HG03025 (cell line): ENCODE measurements around the gene AOC3.

Experiments used
- ATAC-seq: cut with Tn5 transposase; IDR thresholded peaks from one replicate; pipeline ENCODE4 v1.9.1; 2021; ENCODE audit warnings: mild to moderate bottlenecking, moderate library complexity; ENCODE audit not compliant: unreplicated experiment, low FRiP score

AOC3 gene, protein sequence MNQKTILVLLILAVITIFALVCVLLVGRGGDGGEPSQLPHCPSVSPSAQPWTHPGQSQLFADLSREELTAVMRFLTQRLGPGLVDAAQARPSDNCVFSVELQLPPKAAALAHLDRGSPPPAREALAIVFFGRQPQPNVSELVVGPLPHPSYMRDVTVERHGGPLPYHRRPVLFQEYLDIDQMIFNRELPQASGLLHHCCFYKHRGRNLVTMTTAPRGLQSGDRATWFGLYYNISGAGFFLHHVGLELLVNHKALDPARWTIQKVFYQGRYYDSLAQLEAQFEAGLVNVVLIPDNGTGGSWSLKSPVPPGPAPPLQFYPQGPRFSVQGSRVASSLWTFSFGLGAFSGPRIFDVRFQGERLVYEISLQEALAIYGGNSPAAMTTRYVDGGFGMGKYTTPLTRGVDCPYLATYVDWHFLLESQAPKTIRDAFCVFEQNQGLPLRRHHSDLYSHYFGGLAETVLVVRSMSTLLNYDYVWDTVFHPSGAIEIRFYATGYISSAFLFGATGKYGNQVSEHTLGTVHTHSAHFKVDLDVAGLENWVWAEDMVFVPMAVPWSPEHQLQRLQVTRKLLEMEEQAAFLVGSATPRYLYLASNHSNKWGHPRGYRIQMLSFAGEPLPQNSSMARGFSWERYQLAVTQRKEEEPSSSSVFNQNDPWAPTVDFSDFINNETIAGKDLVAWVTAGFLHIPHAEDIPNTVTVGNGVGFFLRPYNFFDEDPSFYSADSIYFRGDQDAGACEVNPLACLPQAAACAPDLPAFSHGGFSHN

DNA sequence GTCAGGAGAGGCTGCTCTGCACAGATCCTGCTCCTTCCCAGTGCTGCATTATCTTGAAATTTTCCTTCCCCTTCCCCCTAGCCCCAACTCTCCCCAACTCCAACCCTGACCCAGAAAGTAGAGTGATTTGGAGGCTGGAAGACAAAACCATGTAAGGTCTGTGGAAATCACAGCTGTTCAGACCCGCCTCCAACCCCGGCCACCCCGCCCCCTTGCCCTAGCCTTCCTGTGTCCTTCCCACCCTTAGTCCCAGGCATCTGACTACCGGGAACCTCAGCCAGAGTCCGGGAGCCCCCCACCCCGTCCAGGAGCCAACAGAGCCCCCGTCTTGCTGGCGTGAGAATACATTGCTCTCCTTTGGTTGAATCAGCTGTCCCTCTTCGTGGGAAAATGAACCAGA is at the start of gene AOC3:
TSS of gene AOC3 (plus strand) at position 246 of the 400 bp plus-strand sequence. CDS start at position 391, 145 bp downstream.
- no peak for ATAC-seq

DNA sequence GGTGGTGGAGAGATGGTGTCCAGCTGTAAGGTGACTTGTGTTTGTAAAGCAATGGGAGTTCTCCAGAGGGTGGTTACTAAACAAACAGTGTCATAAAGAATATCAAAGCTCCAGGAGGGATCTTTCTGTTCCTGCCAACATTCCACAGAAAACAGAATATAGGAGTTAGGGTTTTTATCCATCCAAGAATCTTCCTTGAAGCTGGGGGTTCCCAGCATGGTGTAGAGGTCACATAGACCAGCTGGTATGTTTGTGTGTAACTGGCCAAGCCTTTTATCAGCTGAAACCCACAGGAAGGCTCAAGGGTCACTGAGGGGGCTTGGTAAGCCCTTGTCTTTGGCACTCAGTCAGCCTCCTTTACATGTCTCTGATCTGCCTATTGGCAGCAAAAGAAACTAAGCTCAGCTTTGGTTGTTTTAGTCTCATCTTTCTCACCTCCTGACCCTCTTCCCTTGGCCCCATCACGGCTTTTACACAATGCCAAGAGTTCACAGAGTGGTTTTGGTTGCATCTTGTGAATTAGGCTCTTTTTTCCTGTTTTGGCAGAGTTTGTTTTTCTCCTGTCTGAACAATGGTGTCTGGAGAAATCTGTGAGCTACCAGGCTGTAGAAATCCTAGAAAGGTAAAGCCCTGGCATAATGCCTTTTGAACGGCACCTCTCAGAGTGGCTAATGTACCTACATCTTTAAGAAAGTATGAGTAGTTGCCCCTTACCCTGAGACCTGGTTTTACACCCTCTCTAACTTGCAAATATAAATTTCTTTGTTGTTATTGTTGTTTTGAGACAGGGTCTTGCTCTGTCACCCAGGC is 47.7 kb upstream of the AOC3 start:
- ATAC-seq: no peak

DNA sequence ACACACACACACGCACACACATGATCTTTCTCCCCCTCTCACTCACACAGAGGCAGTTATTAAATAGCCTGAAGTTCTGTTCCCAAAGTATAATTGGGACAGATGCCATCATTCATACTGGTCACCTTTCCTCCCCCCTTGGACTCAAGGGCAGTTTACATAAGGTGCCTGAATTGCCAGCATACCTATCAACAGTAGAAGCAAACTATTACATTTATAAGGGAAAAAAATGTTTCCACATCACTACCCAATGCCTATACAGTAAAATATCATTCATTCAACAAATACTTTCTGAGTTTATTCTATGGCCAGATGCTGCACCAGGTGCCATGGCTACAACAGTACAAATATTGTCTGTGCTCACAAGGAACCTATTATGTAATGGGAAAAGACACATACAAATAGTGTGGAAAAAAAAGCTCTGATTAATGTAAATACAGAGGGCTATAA is 46.1 kb upstream of the AOC3 start:
- ATAC-seq: no peak

DNA sequence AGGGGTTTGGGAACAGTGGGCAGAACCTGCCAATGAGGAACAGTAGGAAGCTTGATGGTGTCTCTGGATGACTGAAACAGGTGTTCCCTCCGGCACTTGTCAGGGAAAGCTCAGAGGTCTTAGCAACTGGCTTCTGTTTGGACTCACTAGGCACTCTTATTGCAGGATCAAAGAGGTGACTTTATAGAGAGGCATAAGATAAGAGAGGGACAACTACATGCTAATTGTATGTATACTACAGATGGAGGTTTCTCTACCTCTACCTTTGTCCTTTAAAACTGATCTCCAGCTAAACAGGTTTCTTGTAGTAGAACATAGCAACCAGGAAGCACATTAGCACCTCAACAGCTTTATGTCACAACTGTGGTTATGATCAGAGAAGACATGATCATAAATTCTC is 44.8 kb upstream of the AOC3 start:
- no peak for ATAC-seq

DNA sequence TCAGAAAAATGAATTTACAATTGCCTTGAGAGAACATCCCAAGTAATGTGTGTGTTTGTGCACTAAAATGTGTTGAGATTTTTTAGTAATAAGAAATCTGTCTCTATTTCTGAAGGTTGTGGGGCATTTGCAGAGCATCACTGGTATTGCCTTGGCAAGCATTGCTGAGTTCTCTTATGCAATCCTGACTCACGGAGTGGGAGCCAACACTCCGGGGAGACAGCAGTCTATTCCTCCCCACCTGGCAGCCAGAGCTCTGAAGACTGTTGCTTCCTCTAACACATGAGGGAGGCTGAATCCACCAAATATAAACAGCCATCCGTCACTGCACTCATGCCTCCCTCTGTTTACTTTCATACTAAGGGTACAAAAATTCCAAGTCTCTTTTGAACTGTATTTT is 41.7 kb upstream of the AOC3 start:
- ATAC-seq: no peak

DNA sequence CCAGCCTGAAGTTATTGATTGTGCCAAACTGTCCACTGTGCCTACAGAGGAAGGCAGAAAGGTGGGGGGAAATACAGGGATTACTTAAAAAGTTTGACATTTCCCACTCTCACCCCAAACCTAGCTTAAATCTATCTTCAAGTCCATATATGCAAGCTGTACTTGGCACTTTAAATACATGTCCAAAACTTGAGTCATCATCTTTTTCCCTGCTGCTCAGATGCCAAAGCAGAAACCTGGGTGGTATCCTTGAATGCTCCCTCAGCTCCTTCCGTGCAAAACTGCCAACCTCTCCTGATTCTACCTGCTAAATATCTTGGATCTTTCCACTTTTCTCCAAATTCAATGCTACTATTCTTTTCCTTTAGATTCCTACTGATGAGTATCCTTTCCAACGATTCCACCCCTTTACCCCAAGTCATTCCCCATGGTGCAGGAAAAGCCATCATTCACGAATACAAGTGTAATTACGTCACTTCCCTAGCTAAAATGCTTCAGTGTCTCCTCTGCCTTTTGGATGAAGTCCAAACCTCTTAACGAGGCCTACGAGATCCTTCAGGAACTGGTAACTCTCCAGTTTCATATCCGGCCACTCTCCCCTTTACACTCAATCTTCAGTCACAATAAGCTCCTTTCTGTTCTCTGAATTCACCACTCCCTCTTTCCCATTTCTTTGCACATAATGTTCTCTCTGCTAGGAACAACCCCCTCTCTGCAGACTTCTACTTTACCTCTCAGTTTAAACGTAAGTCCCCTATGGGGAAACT is 36.2 kb upstream of the AOC3 start:
- no peak for ATAC-seq

DNA sequence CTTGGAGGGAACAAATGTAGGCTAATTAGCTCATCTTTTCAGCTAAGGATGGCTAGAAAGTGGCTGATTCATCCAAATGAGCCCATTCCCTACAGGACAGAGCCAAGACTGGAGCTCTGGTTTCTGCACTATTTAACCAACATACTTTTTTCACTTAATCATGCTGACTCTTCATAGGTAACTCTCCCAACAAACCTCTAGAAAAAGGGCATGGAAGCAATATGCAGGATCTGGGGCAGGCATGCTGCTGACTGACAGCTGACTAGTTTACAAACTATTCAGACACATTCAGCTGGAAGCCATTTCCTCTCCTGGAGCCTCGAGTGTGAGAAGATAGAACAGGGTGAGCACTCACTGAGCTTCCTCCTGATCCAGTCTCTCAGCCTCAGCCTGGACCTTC is 33.1 kb upstream of the AOC3 start:
- ATAC-seq: no peak

DNA sequence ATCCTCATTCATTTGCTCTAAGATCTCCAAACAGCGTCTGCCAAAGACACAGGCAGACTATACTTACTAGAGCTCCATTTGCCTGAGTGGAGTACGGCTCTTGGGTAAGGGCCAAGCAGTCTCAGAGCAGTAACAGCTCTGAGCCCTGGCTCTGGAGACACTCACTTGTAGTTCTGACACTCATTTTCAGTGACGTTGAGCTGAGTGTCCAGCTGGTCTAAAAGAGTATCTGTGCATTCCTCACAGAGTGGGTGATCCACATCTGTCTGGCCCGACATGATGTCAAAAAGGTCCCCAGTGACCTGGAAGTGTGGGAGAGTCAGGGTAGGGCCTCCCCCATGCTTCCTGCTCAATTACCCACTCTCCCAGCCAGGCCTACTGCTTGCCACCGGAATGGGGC is 32.6 kb upstream of the AOC3 start:
- ATAC-seq: no peak

DNA sequence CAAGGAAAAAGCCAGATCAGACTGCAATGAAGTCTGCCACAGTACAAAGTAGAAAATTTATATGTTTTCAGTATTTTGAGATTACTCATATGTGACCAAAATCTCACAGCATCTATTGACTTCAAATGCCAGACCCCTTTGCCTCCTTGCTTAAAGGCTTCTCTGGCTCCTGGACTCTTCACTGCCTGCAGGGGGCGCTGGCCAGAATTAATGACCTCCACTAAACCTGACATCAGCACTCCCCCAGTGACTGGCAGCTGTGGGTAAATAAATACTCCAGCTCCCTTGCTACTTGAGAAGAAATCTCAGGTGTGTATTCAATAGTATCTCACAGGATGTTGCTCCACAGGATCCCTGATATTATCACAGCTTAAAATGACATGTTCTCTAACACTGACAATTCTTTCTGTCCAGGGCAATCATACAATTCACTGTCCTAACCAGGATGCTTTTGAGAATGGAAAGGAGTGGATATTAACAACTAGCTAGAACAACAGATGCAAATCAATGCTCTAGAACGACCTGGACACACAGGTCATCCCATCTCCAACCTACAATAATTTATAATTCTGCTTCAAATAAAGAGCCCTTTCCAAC is 31.0 kb upstream of the AOC3 start:
- ATAC-seq: no peak

DNA sequence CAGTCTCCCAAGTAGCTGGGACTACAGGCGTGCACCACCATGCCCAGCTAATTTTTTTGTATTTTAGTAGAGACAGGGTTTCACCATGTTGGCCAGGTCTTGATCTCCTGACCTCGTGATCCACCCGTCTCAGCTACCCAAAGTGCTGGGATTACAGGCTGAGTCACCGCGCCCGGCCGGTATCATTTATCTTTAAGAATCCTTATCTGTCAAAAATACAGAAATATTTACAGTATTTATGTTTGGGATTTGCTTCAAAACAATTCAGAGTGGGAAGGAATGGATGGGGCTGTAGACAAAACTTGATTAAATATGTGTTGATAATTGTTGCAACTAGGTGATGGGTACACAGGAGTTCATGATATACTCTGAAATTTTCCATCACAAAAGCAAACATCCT is 29.8 kb upstream of the AOC3 start:
- no peak for ATAC-seq

DNA sequence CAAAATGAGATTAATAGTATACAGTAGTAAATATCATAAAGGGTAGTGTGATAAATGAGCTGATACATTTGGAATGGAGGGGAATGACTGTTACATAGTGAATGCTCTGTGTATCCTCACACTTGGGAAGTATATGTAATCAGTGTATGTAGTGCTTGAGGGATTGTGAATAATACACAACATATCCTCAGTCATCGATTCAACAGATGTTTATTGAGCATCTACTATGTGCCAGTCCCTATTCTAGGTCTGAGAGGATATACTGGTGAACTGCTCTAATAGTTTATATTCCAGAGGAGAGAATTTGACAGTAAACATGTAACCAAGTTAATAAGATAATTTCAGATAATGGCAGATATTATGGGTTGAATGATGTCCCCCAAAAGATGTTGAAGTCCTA is 23.5 kb upstream of the AOC3 start:
- ATAC-seq: no peak

DNA sequence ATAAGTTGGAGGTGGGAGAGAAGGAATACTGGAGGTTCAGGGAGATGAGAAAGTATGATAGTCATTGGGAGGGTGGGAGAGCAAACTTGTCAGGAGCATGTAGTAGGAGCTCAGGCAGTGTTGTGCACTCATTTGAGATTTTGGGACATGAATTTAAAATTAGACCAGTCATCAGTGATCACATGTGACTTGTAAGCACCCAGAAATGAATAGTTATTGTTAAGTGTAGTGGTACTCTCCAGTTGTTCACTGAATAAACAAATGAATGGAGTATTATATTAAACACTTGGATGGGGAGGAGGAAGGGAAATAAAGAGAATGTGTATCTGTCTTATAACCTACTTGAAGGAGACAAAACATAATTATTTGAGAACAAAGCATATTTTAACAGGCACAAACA is 20.0 kb upstream of the AOC3 start:
- ATAC-seq: no peak

DNA sequence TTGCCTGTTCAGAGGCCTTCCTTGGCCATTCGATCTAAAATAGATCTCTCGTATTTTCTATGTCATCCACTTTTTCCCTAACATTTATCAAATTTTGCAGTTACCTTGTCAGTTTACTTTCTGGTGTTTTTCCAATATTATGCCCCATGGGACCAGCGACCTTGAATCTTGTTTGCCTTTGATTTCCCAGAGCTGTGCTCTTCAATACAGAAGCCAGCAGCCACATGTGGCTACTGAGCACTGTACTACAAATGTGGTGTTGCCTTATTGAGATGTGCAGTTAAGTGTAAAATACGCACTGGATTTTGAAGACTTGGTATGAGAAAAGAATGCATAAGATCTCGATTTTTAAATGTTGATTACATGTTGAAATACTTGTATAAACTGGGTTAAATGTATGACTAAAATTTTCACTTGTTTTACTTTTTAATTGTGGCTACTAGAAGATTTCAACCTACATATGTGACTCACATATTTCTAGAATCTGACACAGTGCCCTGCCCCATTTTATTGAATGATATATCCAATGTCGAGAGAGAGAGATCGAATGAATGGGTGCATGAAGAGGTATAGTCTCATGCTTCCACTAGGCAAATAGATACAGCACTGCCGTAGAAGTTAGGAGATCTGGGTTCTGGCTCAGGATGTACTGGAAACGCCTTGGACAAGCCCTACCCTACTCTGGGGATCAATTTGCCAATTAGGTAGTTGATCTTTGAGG is 18.6 kb upstream of the AOC3 start:
- no peak for ATAC-seq

DNA sequence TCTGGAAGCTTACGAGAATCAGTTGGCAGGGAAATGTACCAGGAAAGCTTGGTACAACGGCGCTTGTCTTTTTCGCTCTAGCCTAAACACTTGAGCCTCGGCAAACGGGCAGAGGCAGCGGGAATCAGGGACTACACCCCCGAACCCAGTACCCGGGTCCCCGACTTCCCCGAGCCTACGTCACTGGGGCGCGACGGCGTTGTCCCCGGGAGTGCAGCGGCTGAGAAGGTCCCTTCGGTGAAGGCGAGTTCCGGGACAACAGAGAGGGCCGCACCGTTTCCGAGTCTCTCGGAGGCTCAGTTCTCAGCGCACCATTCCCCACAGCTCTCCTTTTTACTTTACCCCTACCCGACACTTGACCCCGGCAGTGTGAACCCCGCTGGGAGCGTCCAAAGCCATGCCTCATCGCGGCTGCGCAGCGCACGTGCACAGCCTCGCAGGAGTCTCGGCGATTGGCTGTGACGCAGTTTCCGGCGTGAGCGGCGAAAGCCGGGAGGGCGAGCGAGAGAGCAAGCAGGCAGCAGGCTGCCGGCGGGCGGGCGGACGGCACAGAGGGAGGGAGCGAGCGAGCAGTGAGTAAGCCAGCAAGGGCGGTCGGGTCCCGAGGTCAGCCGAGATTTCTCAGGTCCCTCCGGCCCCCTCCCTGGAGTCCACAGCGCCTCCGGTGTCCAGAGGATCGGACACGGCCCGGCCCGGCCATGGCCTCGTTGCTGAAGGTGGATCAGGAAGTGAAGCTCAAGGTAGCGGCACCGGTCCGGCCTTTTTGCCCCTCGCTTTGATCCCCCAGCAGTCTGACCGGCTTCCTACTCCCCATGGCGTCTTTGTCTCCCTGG is 17.8 kb upstream of the AOC3 start, which contains the start of gene PSME3:
TSS of gene PSME3 (plus strand) at position 464 of the 833 bp plus-strand sequence. CDS start at position 699, 235 bp downstream.
- peak; percentile 83 for ATAC-seq

DNA sequence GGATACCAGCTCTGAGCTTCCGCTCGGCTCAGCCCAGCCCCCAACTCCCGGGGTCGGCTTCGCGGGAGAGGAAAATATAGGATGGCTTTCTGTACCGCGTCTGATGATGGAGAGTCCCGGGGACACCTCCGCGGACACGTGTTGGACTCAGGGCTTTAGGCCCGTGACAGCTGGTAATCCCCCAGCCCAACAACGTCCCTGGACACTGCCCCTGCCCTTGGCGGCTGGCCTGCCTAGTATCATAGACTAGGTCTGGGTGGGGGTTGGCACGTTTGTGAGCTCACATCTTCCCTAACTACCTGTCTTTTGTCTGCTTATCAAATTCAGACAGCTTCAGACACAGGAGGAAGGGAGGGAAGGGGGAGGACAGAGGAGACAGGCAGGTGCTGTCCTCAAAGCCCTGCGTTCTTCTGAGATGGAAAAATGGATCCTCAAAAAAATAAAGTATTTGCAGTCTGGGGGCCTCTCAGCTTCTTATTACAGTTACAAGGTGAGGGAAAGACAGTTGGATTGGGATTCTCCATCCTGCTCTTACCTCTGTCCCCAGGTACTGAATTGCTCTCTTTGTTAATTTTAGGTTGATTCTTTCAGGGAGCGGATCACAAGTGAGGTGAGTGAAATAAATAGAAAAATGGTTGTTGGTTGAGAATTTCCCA is 17.1 kb upstream of the AOC3 start:
- peak; percentile 5 for ATAC-seq

DNA sequence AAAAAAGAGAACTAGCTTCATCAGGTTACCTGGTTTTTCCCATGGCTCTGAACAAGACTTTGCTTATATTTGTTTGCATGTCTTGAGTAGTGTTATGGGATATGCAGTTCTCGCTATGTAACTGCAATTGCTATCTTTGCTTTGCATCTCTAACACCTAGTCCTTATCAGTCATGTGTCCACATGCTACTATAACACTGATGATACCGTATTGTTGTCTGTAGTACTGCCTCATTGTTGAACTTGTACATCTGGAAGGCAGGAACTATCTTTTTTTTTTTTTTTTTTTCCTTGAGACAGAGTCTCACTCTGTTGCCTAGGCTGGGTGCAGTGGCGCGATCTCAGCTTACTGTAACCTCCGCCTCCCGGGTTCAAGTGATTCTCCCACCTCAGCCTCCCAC is 15.3 kb upstream of the AOC3 start:
- no peak for ATAC-seq

DNA sequence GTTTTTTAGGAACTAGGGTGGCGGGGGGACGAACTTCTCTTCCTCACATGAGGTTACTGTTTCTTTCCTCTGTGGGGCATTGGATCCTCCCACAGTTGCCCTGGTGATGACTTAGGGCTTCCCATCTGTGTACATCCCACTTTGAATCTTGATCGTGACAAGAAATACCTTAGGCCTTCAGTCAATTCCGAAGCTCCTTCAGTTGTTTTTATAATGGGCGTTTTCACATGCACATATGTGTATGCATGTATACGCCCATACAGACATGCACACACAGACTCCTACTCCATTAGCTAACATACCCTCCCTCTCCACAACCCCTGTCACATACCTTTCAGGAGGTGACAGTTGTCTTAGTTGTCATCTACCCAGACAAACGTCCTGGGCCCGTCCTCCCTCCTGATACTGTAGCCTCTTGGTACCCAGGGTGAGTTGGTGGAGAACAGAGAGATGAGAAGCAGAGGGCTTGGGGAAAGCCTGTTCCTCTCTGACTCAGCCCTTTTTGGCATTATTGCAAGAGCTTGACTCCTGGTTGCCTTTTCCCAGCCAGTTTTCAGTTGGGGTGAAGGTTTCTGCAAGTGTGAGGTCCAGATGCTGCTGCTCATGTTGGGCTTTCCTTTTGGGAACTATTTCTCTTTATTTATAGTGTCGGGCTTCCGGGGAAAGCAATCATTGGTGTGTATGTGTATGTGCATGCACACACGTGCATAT is 8.9 kb upstream of the AOC3 start:
- no peak for ATAC-seq
